Pancreas (tissue), 10 donors: ENCODE measurements around the gene BCL2. TPM values are rescaled to one million over a fixed set of nuclear protein-coding genes. Genes with fewer than 3 reads are reported as not detected.

Experiments used
- ATAC-seq, 4 donors: fragments of 200-7000 bp; cut with Tn5 transposase; one replicate each; pipeline versions ENCODE4 v1.8.0 to v1.9.1; 2020; ENCODE audit warnings: mild to moderate bottlenecking in 4 of 4, moderate library complexity in 4 of 4
- DNase-seq, 6 donors: peaks; one replicate each; pipeline ENCODE4 v3.0.0-alpha.2; 2020
- FAIRE-seq: peaks from 2 replicates; lab custom pipeline; 2012; peaks lifted over from hg19 to GRCh38; lab: Jason Lieb, UNC
- H3K27ac ChIP-seq, 4 donors: fragments of 200-600 bp; sonication (generic); 1 replicate in 3 of 4; 2 replicates in 1 of 4; pipeline versions ENCODE4 v1.5.0 to v1.8.0; 2020
- H3K27me3 ChIP-seq, 4 donors: fragments of 200-600 bp; one replicate each; pipeline ENCODE4 v1.8.0; 2021
- H3K36me3 ChIP-seq, 3 donors: fragments of 200-600 bp; sonication (generic) in 1 of 3; one replicate each; pipeline versions ENCODE4 v1.5.0 to v1.8.0; 2020 to 2021
- H3K4me1 ChIP-seq, 3 donors: fragments of 200-600 bp; one replicate each; pipeline ENCODE4 v1.8.0; 2021
- H3K4me3 ChIP-seq, 4 donors: fragments of 200-600 bp; sonication (generic) in 2 of 4; one replicate each; pipeline versions ENCODE4 v1.5.0 to v1.8.0; 2020 to 2021
- H3K9me3 ChIP-seq, 4 donors: fragments of 200-600 bp; one replicate each; pipeline ENCODE4 v1.8.0; 2021
- CTCF ChIP-seq, 4 donors: fragments of 200-600 bp; sonication (generic) in 3 of 4; IDR thresholded peaks; one replicate each; pipeline versions ENCODE4 v1.5.0 to v1.8.0; 2021; ENCODE audit warnings: antibody characterized with exemption in 4 of 4
- WGBS, 2 donors: extraction: QIAGEN DNeasy Blood & Tissue Kit; methylation state at CpG; one replicate each; pipeline ENCODE4 v1.1.7; 2013; 5-methylcytosine and 5-hydroxymethylcytosine counted together
- intact Hi-C, 3 donors: fragments of 100-400 bp; cut with DNase I; formaldehyde crosslinking; loops; one replicate each; pipeline versions ENCODE4 v1.11.1 to v1.14.2; 2022
- polyA plus RNA-seq, 2 donors: library from polyadenylated mRNA; stranded (reverse); fragments of 200-250 nt; gene quantifications; one replicate each; pipeline ENCODE4 v1.2.3, GENCODE V29; 2013
- total RNA-seq, 6 donors: library from RNA; stranded (reverse); fragmentation: NEBNext Ultra II Directional in 4 of 6; extraction: Animal tissue kit (Norgen Biotek cat#: 25700) in 4 of 6; gene quantifications; one replicate each; pipeline versions ENCODE4 v1.2.1 to v1.2.4, GENCODE V29; 2021 to 2023
- donor health status: healthy with polysubstance abuse.
- donor health status: DM: no; HTN: no; CAD: no; lungs with moderate emphysema.
- donor health status: DM: no; HTN: no; CAD: no.
- donor health status: control.
- donor health status: control.
- donor health status: Bipolar disorder and iron deficiency.
- donor health status: DM: yes; HTN: yes; CAD: no.
- donor health status: DM: no; HTN: no; CAD: no.
- donor health status: DM: no; HTN: no; CAD: no.
- donor health status: DM: yes; HTN: yes; CAD: no.

Gene BCL2
- total and polyA plus RNA-seq, 8 donors: 1.9 to 9.0 (median 4.2) TPM

- Histone ChIP-seq H3K36me3 (no peaks in the 10 kb centered on the region), H3K4me1 (no peaks in the 10 kb centered on the region), H3K27me3 (no peaks in the 10 kb centered on the region), H3K4me3 (no peak overlapping the region), H3K27ac (no peak overlapping the region), H3K9me3 (no peaks in the 10 kb centered on the region)
- ATAC-seq (no peak), DNase-seq (no peak), FAIRE-seq (no peak)
- WGBS, 2 donors: 69 to 73% methylated on average over 4 of the region's 4 CpGs
- no peak for TF ChIP-seq CTCF (IDR thresholded peaks at IDR 0.05)
- intact Hi-C loops: no loop called here
Measured at GRCh38 chr18:63271148-63271547, 48.4 kb downstream of the BCL2 start.

GRCh38 chr18:63267975-63268721, 51.4 kb downstream of the BCL2 start:
- ATAC-seq (no peak), FAIRE-seq (no peak)
- 80 to 84% methylated on average over 8 of the region's 8 CpGs for WGBS, 2 donors

GRCh38 chr18:63266888-63267790, 52.4 kb downstream of the BCL2 start:
- Histone ChIP-seq H3K27ac (no peak overlapping the region), H3K36me3 (no peaks in the 10 kb centered on the region), H3K27me3 (no peaks in the 10 kb centered on the region), H3K9me3 (no peaks in the 10 kb centered on the region), H3K4me3 (no peak overlapping the region), H3K4me1 (no peaks in the 10 kb centered on the region)
- no peak for TF ChIP-seq CTCF (IDR thresholded peaks at IDR 0.05)
- 69 to 82% methylated on average over 8 of the region's 8 CpGs for WGBS, 2 donors
- intact Hi-C loops: no loop called here
- FAIRE-seq: no peak
- no peak for ATAC-seq
- no peak for DNase-seq

More at GRCh38 chr18:63267975-63268721, 51.4 kb downstream of the BCL2 start:
- intact Hi-C loops: no loop called here
- no peak overlapping the region for H3K4me3 ChIP-seq
- H3K27me3 ChIP-seq: no peaks in the 10 kb centered on the region
- H3K9me3 ChIP-seq: no peaks in the 10 kb centered on the region
- no peaks in the 10 kb centered on the region for H3K4me1 ChIP-seq
- H3K27ac ChIP-seq: no peak overlapping the region
- no peaks in the 10 kb centered on the region for H3K36me3 ChIP-seq
- DNase-seq: no peak
- TF ChIP-seq CTCF (IDR thresholded peaks at IDR 0.05): no peak

GRCh38 chr18:63265326-63265725, 54.2 kb downstream of the BCL2 start:
- DNase-seq (no peak), ATAC-seq (no peak), FAIRE-seq (no peak)
- Histone ChIP-seq H3K9me3 (no peaks in the 10 kb centered on the region), H3K4me1 (no peaks in the 10 kb centered on the region), H3K36me3 (no peaks in the 10 kb centered on the region), H3K27ac (no peak overlapping the region), H3K27me3 (no peaks in the 10 kb centered on the region), H3K4me3 (no peak overlapping the region)
- WGBS, 2 donors: 63 to 66% methylated on average over 3 of the region's 3 CpGs
- TF ChIP-seq CTCF (IDR thresholded peaks at IDR 0.05): no peak
- intact Hi-C loops: no loop called here
